Colonic mucosa (tissue), 4 donors: ENCODE results near the gene PRPF38A. TPM values are rescaled to one million over a fixed set of nuclear protein-coding genes. Genes with fewer than 3 reads are reported as not detected.

Experiments used
- DNase-seq: peaks from one replicate; pipeline ENCODE4 v3.0.0-alpha.2; 2020
- H3K27ac ChIP-seq: fragments of 200-600 bp; one replicate; pipeline ENCODE4 v1.8.0; 2021
- H3K27me3 ChIP-seq: fragments of 200-600 bp; one replicate; pipeline ENCODE4 v1.8.0; 2021
- H3K36me3 ChIP-seq: fragments of 200-600 bp; one replicate; pipeline ENCODE4 v1.8.0; 2021
- H3K4me1 ChIP-seq: fragments of 200-600 bp; one replicate; pipeline ENCODE4 v1.8.0; 2021; ENCODE audit warnings: mild to moderate bottlenecking
- H3K4me3 ChIP-seq: fragments of 200-600 bp; one replicate; pipeline ENCODE4 v1.8.0; 2021
- H3K9ac ChIP-seq, 2 donors: one replicate each; pipeline ENCODE4 v1.7.0; 2013; ENCODE audit warnings: control low read depth in 2 of 2, low read depth in 2 of 2, low read length in 2 of 2
- H3K9me3 ChIP-seq: fragments of 200-600 bp; one replicate; pipeline ENCODE4 v1.8.0; 2021
- CTCF ChIP-seq: fragments of 200-600 bp; IDR thresholded peaks from one replicate; pipeline ENCODE4 v1.8.0; 2022; ENCODE audit warnings: antibody characterized with exemption, mild to moderate bottlenecking
- intact Hi-C: fragments of 100-400 bp; cut with DNase I; formaldehyde crosslinking; loops from one replicate; pipeline ENCODE4 v1.14.1; 2022
- total RNA-seq, 2 donors: library from RNA; stranded (reverse); fragmentation: NEBNext Ultra II Directional in 1 of 2; extraction: Animal tissue kit (Norgen Biotek cat#: 25700) in 1 of 2; gene quantifications; one replicate each; pipeline ENCODE4 v1.2.1, GENCODE V29; 2021
- donor health status: healthy.
- donor health status: DM: no; HTN: no; CAD: no.
- donor health status: DM: no; HTN: no; CAD: no.

Gene PRPF38A
- total RNA-seq, 2 donors from 2014 or later = 56.7 to 61.4 TPM

GRCh38 chr1:52463891-52464290 is 59.5 kb downstream of the PRPF38A start:
- Histone ChIP-seq H3K4me3 (no peak overlapping the region), H3K9me3 (no peaks in the 10 kb centered on the region), H3K36me3 (no peaks in the 10 kb centered on the region), H3K4me1 (no peaks in the 10 kb centered on the region), H3K27ac (no peak overlapping the region), H3K9ac (no peak overlapping the region), H3K27me3 (no peaks in the 10 kb centered on the region)
- no peak for TF ChIP-seq CTCF
- intact Hi-C loops = no loop called here
- DNase-seq = no peak

DNA sequence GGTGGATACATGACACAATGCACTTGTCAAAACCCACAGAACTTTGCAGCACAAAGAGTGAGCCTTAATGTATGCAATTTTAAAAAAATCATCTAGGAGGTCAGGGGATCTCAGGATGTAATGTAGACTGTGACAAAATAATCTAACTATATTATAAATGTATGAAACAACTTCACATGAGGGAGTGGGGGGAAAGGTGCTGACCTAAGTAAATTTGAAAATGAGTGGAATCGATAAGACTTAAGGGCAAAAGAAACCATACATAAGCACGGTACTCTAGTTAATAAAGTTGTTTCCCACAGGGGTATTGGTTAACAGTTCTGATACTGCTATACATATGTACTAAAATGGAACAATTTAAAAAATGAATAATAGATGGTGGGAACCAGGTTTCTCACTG is 64.7 kb downstream of the PRPF38A start:
- no peaks in the 10 kb centered on the region for H3K4me1 ChIP-seq
- no peak overlapping the region for H3K4me3 ChIP-seq
- no peak for DNase-seq
- H3K9me3 ChIP-seq = no peaks in the 10 kb centered on the region
- H3K36me3 ChIP-seq = no peaks in the 10 kb centered on the region
- intact Hi-C loops = no loop called here
- H3K27ac ChIP-seq = no peak overlapping the region
- no peaks in the 10 kb centered on the region for H3K27me3 ChIP-seq
- no peak for TF ChIP-seq CTCF
- no peak overlapping the region for H3K9ac ChIP-seq

Other genes starting within 250 kb of the PRPF38A start
- 10 to 100 TPM; 25.2 to 27.3 TPM for gene CC2D1B, start 38.4 kb upstream of the PRPF38A start, total RNA-seq
- 10 to 100 TPM in 1 of 2 donors, 1 to 10 TPM in 1; 4.9 to 19.6 TPM for gene ORC1, start 179 bp upstream of the PRPF38A start, total RNA-seq
- gene TUT4, start 148.5 kb downstream of the PRPF38A start, total RNA-seq = 10 to 100 TPM; 20.0 to 27.4 TPM
- 1 to 10 TPM; 1.8 to 6.0 TPM for gene GPX7, start 197.8 kb downstream of the PRPF38A start, total RNA-seq
- under 1 TPM in 1 of 2 donors, not detected in 1; 0.22 TPM for gene SHISAL2A, start 228.6 kb downstream of the PRPF38A start, total RNA-seq